NCI-H526 (cell line): Measurements from ENCODE around the gene DNAJC10.

ENCODE experiments used
- DNase-seq, 2 experiments: peaks; one replicate each; lab custom pipeline; 2025; lab: John Stamatoyannopoulos, UW

DNAJC10 gene

DNA sequence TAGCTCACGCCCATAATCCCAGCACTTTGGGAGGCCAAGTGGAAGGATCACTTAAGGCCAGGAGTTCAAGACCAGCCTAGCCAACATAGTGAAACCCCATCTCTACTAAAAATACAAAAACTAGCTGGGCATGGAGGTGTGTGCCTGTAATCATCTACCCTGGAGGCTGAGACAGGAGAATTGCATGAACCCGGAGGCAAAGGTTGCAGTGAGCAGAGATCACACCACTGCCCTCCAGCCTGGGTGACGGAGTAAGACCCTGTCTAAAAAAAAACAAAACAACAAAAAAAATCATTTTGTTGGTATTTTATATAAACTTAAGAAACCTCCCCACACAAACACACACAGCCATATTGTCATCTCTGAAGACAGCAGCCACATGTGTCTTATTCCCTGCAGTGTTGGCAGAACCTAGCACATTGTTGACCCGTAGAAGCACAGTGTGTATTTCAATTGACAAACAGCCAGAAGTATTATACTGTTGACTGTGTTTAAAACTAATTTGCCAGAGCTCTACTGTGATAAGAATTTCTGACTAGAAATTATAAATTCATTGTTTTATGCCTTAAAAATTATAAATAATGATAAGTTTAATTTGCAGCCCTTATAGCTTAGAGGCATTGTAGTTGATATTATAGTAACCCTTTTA lies 68.1 kb downstream of the DNAJC10 start:
- DNase-seq, result no peak

DNA sequence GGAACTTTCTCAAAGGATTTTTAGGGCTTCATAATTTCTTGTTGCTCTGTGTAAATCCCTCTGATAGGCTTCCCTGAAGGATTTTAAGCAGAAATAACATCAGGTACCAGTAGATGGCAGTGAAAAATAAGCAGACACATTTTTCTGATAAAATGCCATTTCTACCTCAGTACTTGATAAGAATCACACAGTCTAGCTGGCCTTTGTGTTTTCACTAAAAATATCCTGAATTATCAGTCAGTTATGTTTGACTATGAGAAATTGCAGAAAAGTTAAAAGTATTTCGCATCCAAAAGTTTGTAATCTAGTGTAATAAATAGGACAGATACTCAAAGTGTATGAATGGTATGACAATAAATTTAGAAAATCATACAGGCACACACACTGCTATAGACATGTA lies 68.7 kb downstream of the DNAJC10 start:
- peak in 1 of 2 experiments; percentile 38 for DNase-seq

DNA sequence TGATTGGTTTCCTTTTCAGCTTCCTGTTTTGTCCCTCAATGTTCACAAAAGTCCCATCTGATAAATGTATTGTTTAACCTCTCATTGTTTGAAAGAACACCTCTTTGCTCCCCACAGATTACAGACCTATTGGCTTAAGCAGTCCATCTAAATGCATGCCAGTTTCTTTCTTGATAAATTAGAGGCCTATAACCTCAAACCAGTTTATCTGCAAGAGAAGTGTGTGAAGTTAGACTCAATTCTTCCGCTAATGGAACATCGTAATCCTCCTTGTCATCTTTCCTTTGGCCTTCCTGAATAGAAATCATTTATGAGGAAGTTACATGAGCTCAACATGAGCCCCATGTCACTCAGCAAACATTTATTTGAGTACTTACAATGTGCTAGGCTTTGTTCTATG lies 76.4 kb downstream of the DNAJC10 start:
- DNase-seq, result no peak

DNA sequence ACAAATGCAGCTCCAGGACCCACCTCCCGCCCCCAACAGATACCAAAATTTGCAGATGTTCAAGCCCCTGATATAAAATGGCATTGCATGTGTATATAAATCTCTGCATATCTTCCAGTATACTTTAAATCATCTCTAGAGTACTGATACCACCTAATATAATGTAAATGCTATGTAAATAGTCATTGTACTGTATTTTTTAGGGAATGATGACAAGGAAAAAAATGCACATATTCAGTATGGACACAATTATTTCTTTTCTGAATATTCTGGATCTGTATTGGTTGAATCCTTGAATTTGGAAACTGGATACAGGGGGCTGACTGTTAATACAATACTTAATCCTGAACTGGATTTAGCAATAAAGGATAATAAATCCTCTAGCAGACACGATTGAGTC lies 82.7 kb downstream of the DNAJC10 start:
- DNase-seq, result no peak

DNA sequence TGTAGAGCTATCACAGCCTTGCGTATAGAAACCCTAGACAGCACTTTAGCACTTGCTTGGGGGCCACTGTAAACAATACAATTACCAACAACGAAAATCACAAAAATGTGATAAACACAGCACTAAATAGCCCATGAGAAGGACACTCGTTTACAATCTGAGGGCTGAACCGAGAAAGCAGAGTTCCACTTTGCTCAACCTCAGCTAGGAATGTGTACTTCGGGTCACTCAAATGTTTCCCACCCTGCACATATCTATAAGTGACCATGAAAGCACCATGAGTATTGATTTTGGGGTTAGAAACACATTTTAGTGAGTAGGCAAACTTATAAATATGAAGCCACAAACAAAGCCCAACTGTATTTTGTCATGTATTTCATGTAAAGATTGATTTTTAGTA lies 88.1 kb downstream of the DNAJC10 start:
- DNase-seq, result no peak

DNA sequence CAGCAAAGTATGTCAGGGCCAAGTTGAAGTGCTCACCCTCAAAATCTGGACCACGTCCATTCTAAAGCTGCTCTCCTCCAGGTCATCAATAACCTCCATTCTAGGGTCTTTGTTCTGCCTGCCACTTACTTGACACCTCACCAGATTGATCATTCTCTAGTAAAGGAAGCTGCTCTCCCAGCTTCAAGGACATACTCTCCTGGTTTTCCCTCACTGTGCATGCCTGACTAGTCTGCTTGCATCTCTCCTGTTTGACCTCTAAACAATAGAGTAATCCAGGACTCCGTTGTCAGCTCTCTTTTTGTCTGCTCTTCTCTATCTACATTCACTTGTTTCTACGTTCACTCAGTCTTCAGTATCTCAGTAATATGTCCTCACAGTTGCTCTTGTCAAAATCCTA lies 91.3 kb downstream of the DNAJC10 start:
- no peak for DNase-seq

DNA sequence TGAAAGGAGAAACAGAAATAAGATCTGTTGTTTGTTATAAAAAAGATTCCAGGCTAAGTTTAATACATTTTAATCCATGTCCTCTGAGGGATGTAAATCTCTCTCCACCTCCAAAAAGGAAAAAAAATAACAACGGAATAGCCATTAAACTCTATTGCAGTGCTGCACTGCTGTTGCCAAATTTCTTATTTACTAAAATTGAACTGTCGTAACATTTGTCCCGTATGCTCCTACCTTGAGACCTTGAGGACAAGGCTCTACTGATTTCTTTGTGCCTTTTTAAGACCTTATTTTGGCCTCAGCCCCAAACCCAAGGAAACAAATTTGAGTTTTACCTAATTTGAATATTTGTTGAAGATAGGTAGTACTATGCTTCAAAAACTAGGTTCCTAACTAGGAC lies 94.0 kb downstream of the DNAJC10 start:
- DNase-seq, result no peak

DNA sequence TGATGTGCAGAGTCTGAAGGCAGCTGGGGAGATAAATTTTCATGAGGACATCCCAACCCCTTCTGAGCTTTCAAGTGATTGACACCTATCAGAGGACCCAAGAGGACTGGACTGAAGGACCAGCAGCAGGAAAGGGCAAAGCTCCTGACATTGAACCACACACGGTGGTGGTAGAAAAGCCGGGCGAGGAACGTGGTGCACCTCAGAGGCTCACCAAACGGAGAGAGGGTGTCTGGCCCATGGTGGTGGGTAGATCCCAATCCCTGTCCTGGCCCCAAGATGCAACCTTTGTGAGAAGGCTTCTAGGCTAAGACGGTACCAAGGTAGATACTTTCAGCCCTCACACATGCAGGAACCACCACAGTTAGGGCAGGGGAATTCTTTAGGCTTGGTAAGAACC lies 98.3 kb downstream of the DNAJC10 start:
- no peak for DNase-seq

DNA sequence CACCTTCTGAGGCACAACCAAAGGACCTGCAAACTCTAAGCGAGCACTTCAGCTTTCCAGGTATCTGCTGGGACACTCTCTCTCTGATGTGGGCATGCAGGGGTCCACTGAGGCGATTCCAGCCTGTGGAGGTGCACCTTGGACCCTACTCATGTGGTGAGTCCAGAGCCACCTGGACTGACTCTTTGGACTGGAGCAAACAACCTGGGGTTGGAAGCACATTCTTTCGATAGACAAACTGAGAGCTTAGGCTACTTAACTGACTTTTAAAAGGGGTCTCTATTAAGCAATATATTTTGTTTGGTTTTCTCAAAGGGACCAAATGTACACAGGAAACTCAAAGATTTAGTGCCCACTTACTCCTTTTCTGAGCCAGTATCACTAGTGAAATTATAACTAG lies 98.7 kb downstream of the DNAJC10 start:
- DNase-seq, result no peak

DNA sequence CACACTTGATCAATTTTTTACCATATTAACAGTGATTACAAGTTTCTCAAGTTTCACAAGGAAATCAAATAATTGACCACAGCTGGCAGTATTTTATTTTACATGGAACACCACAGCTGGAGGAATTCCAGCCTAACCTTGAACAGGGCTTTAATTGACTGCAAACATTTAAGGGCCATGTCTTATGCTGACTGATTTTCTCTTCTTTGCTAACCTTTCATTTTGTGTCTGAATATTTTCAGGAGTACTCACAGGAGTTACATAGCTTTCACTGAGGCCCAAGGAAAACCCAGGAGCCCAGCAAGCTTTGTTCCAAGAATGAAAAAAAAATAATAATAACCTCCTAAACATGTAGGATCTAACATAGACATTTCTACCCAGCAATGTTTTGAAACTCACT lies 100.8 kb downstream of the DNAJC10 start:
- DNase-seq, result no peak

DNA sequence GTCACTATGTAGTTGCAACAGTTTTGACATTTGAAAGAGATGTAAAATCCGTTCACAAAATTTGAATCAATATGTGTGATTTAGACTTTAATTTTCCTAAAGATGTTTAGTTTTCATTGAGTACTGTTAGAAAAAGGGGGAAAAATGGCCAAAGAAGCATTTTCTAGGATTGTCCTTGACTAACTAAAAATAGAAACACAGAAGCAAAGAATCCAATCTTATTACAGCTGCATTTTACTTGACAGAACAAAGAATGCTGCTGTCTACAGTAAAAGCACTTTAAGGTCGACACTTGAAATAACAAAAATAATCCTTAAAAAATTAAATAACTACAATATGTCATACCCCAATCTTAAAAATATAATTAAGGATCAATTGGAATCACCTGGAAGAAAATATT lies 101.5 kb downstream of the DNAJC10 start:
- DNase-seq, result no peak

DNA sequence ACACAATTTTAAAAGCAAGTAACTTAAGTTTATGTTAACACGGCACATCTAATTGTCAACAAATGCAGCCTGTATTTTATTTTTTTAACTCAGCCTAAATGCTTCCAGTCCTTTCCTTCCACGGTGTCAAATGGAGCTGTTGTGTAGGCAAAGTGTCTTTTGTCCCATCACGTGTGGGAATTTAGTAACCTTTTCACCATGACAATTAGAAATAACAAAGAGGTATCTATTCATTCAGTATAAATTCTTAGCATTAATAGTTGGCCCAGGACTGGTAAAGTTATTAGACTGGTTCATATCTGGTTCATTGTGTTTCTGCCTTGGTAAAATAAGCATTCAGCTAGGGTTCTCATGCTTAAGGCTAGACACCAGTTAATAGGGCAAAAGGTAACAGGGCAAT lies 102.4 kb downstream of the DNAJC10 start:
- DNase-seq, result no peak

DNA sequence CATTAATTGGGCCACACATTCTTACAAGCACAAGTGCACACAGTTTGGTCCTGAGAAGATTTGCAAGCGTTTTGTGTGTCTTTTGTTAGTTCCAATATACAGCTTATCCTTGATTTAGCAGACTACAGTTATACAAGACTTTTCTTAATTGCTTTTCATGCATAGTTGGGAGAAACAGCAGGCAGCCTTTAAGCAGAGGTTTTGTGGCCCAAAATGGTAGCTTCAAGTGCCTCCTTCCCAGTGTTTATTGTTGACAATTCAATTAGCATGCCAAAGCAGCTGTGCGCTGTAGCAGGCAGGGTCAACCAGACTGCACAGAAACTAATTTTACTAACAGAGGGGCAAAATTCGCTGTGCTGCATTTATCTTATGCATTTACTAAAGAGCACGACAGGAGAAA lies 102.9 kb downstream of the DNAJC10 start:
- DNase-seq, result no peak

DNA sequence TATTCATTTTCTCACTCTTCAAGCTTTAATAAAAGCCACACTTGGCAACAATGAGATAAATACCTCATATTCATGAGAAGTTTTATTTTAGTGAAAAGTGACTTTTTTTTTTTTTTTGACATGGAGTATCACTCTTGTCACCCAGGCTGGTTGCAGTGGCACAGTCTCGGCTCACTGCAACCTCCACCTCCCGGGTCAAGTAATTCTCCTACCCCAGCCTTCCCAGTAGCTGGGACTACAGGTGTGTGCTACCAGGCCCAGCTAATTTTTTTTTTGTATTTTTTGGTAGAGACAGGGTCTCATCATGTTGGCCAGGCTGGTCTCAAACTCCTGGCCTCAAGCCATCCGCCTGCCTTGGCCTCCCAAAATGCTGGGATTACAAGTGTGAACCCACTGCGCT lies 103.4 kb downstream of the DNAJC10 start:
- no peak for DNase-seq

DNA sequence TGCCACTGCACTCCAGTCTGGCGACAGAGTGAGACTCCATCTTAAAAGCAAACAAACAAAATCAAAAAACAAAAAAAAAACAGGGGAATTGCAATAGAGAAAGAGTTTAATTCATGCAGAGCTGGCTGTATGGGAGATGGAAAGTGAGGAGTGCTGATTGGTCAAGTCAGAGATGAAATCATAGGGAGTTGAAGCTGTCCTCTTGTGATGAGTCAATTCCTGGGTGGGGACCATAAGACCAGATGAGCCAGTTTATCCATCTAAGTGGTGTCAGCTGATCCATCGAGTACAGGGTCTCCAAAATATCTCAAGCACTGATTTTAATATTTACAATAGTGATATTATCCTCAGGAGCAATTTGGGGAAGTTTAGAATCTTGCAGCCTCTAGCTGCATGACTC lies 105.1 kb downstream of the DNAJC10 start:
- no peak for DNase-seq

DNA sequence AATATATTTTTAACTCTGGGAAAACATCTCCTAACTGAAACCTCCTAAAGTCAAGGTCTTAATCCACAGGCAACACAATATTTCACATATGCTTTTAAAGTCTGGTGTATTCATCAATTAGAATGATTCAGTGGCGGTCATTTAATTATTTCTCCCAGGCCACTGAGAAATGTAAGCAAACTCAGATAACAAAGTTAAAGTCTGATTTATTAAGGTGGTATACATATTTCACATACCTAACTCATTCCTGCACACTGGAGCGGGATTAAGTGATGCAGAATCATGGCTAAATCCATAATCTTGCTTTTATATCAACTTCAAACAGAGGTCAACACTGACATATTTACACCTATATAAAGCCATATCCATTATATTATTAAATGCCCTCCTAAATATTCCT lies 106.7 kb downstream of the DNAJC10 start:
- no peak for DNase-seq

DNA sequence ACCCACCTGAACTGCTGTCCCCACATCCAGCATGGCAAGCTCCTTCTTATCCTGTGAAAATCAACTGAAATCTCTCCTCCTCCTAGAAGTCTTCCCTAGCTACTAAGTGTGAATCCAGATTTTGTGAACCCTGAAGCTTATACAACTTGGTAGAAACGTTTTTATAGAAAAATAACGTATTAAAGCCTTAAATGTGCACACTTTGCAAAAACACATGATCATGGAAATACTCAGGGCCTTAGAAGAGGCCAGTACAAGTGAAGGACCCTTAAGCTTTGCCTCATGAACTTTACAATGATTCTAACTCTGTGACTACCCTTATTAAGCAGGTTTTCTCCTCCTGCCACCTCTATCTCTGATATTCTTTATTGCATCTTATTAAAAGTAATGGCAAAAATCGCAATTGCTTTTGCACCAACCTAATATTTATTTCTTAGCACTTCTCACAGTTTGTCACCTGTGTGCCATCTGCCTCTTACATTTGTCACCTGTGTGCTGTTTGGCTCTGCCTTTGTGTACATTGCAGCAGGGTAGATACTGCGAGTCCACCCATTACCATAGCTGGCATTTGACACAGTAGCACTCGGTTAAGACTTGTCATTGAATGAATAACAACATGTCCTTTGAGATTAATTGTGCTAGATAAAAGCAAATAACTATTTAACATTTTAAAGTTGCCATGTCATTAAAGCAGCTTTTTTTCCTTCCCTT lies 108.2 kb downstream of the DNAJC10 start:
- DNase-seq, result no peak

DNA sequence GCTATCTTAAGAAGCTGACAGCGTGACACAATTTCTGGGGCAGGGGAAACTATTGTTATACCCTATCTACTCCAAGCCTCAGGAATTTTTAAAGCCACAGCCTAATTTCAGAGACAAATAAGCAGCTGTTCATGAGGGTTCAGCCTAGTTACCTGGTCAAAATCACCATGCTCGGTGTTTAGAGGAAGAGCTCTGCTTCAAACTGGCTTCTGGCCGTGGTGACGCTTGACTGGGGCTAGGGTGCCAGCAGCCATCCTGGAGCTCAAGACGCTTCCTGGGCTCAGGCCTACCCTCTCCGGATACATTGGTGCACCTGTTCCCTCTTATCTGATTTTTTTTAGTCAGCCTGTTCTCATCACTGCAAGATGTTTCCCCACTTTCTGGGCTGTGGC lies 108.7 kb downstream of the DNAJC10 start:
- DNase-seq, result no peak

DNA sequence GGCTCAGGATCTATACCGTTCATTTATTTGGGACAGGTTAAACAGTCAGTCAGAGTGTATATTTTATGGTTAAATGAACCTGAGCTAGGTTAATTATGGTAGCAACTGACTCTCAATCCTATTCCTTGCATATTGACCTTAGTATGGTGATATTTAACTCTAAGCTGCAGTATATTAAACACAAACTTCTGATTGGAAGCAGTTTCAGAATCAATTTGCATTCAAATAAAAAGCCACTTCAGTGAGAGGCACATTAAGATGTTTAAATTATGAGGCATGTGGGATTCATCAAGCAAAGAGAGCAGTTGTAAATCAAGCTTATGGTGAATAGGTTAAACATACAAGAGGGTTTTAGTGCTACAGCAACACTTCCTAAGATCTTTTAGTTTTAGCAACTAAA lies 110.0 kb downstream of the DNAJC10 start:
- DNase-seq, result peak in 1 of 2 experiments; percentile 10

DNA sequence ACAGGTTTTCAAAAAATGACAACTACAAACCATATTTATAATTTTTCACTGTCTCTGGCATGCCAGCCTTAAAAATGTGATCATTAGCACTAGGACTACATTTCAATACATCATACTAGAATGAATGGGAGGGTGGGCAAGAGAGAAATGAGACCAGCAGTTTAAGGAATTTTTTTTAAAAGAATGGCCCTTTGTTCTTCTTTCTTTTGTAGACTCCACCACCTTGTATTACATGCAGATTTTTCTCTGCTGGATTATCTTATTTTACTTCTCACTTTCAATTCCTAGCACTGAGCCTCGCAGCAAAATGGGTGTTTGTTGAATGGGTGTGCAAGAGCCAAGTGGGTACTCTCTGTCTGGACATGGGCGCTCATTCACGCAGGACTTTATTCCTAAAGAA lies 110.4 kb downstream of the DNAJC10 start:
- DNase-seq, result no peak

DNA sequence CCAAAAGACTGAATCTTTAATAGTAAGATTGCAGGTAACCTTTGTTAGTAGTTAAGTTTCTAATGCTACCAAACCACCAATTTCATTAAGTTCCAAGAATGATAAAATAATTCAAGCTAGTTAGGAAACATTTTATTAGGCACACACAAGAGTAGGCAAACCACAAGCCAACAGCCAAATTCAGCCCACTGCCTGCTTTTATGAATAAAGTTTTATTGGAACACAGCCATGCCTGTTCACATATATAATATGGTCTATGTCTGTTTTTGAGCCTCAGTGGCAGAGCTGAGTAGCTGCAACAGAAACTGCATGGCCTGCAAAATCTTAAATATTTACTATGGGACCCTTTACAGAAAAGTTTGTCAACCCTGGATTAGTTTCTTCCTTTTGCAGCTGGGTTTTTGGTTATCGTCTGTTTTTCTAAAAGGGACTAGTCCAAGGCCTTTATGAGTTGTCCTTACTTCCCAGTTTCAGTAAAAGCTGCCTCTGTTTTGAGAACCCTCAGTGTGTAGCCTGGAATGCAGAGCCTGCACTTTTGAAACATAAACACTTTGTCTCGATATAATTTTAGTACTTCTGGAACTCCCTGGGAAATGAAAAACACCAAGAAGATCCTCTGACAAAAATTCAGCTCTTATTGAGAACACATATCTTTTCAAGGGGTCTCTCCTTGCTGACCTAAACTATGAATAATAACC lies 111.3 kb downstream of the DNAJC10 start:
- no peak for DNase-seq

DNA sequence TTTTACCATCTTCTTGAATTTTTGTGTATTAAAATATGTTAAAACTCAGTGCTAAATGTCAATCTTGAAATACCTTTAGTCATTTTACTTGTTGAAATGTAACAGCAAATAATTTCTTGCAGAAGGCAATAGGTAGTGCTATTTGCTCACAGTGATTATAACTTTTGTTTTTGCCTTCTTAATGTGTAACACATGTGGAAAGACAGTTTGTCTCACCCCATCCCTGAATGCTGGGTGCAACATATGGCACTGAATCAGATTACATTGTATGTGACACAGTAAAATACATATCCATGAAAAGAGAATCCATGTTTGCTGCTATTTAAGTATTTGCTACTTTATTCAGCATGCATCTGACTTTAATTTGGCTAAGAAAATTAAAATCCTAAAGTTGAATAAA lies 115.0 kb downstream of the DNAJC10 start:
- no peak for DNase-seq

DNA sequence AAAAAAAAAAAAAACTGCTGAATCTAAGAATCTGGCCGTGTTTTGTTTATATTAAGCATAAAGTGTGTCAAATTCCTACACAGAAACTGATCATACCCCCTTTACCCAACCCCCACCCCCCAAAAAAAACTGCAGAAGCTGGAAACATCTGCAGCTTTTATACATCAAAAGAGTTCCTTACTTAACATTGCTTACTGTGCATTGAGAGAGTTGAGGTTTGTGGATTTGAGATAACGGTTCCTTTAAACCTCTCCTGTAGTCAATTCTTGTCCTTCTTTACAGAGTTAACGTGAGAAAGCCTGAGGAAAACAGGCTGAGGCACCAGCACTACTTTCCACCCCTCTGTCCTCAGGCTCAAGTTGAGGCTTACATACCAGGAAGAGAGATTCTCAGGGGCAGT lies 115.9 kb downstream of the DNAJC10 start:
- no peak for DNase-seq
